H1 (cell line): ENCODE results near the gene CLMP. TPM values are rescaled to one million over a fixed set of nuclear protein-coding genes. Genes with fewer than 3 reads are reported as not detected.

Experiments
- BACH1 ChIP-seq: IDR thresholded peaks from 2 replicates; pipeline ENCODE4 v1.6.1; 2012; ENCODE audit warnings: low read length, improper control_type of control experiment
- CEBPB ChIP-seq: IDR thresholded peaks from 2 replicates; pipeline ENCODE4 v1.6.1; 2012; ENCODE audit warnings: low read depth, low read length
- CHD1 ChIP-seq: IDR thresholded peaks from 2 replicates; pipeline ENCODE4 v1.6.1; 2012; ENCODE audit warnings: low read depth, low read length, improper control_type of control experiment
- E2F6 ChIP-seq: IDR thresholded peaks from 2 replicates; pipeline ENCODE4 v1.6.1; 2012; ENCODE audit warnings: inconsistent platforms
- EGR1 ChIP-seq: IDR thresholded peaks from 2 replicates; pipeline ENCODE4 v1.6.1; 2011; ENCODE audit warnings: low read depth, low read length, borderline replicate concordance
- JUN ChIP-seq: IDR thresholded peaks from 2 replicates; pipeline ENCODE4 v1.6.1; 2011; ENCODE audit warnings: low read depth, mild to moderate bottlenecking, improper control_type of control experiment, low read length
- RBBP5 ChIP-seq: IDR thresholded peaks from 2 replicates; pipeline ENCODE4 v1.7.1; 2012; ENCODE audit warnings: low read depth, mild to moderate bottlenecking, inconsistent platforms, low read length, moderate library complexity, borderline replicate concordance
- SIX5 ChIP-seq: IDR thresholded peaks from 2 replicates; pipeline ENCODE4 v1.6.1; 2011; ENCODE audit warnings: mild to moderate bottlenecking, low read depth, low read length
- TBP ChIP-seq: IDR thresholded peaks from 2 replicates; pipeline ENCODE4 v1.6.1; 2011; ENCODE audit warnings: low read depth, low read length, improper control_type of control experiment
- polyA plus RNA-seq, 7 experiments: library from polyadenylated mRNA; depleted of rRNA in 3 of 7; stranded (reverse) in 5 of 7; unstranded in 2 of 7; fragments of >200 nt in 5 of 7; fragments of 200-250 nt in 2 of 7; gene quantifications; 1 replicate in 5 of 7; 2 replicates in 1 of 7; 4 replicates in 1 of 7; pipeline versions ENCODE4 v1.2.1 to v1.2.3, GENCODE V29; 2011 to 2013; ENCODE audit warnings: missing spikeins in 2 of 7, mixed read lengths in 2 of 7
- total RNA-seq: library from RNA; stranded (reverse); fragmentation: NEBNext Ultra II Directional; extraction: Animal tissue kit (Norgen Biotek cat#: 25700); gene quantifications from 2 replicates; pipeline ENCODE4 v1.2.1, GENCODE V29; 2021

CLMP gene
- total and polyA plus RNA-seq, 2 of the 8 experiments (the other 6 are each of a cell fraction or from before 2014, with no cell fraction given), result 9.9 to 24.1 TPM

- TF ChIP-seq E2F6 (no peak), CHD1 (no peak), EGR1 (no peak), TBP (no peak), BACH1 (no peak), JUN (no peak), SIX5 (no peak), RBBP5 (no peak), CEBPB (no peak)
These were observed 7.4 kb upstream of the CLMP start (continued) for GRCh38 chr11:123202155-123203151.
